Effector CD4-positive, alpha-beta T cell (primary cell): Measurements from ENCODE around the gene TP53BP1.

ENCODE experiments used
- DNase-seq: peaks from one replicate; pipeline ENCODE4 v3.0.0-alpha.2; 2020

TP53BP1 gene

GRCh38 chr15:43484455-43484854 lies 8.5 kb downstream of the TP53BP1 start:
- DNase-seq: no peak

GRCh38 chr15:43483297-43484128 lies 9.4 kb downstream of the TP53BP1 start:
- DNase-seq: no peak

GRCh38 chr15:43473885-43474284 lies 19.1 kb downstream of the TP53BP1 start:
- DNase-seq: no peak

- DNase-seq: no peak
These were observed 21.0 kb downstream of the TP53BP1 start for GRCh38 chr15:43471975-43472374.

GRCh38 chr15:43469867-43470266 lies 23.1 kb downstream of the TP53BP1 start:
- DNase-seq: no peak

GRCh38 chr15:43465100-43465499 lies 27.9 kb downstream of the TP53BP1 start:
- no peak for DNase-seq

- no peak for DNase-seq
These were observed 29.0 kb downstream of the TP53BP1 start for GRCh38 chr15:43463998-43464397.

- DNase-seq: no peak
These were observed 29.4 kb downstream of the TP53BP1 start for GRCh38 chr15:43463507-43463906.

- DNase-seq: no peak
These were observed 43.0 kb downstream of the TP53BP1 start for GRCh38 chr15:43449981-43450380.

GRCh38 chr15:43446344-43446743 lies 46.6 kb downstream of the TP53BP1 start:
- DNase-seq: no peak

- DNase-seq: no peak
These were observed 51.6 kb downstream of the TP53BP1 start for GRCh38 chr15:43441316-43441715.

- DNase-seq: no peak
These were observed 52.2 kb downstream of the TP53BP1 start for GRCh38 chr15:43440721-43441281.

GRCh38 chr15:43439268-43439667 lies 53.7 kb downstream of the TP53BP1 start:
- DNase-seq: no peak

- DNase-seq: no peak
These were observed 56.6 kb downstream of the TP53BP1 start for GRCh38 chr15:43436395-43436794.

- DNase-seq: no peak
These were observed 58.5 kb downstream of the TP53BP1 start for GRCh38 chr15:43434446-43434845.

- no peak for DNase-seq
These were observed 59.2 kb downstream of the TP53BP1 start for GRCh38 chr15:43433661-43434303.

- no peak for DNase-seq
These were observed 59.8 kb downstream of the TP53BP1 start for GRCh38 chr15:43433165-43433564.

- no peak for DNase-seq
These were observed 63.3 kb downstream of the TP53BP1 start for GRCh38 chr15:43429687-43430086.

- no peak for DNase-seq
These were observed 69.2 kb downstream of the TP53BP1 start for GRCh38 chr15:43423793-43424192.

- no peak for DNase-seq
These were observed 72.1 kb downstream of the TP53BP1 start for GRCh38 chr15:43420876-43421275.

GRCh38 chr15:43420435-43420834 lies 72.5 kb downstream of the TP53BP1 start:
- DNase-seq: no peak

GRCh38 chr15:43414196-43414595 lies 78.8 kb downstream of the TP53BP1 start:
- no peak for DNase-seq

- no peak for DNase-seq
These were observed 80.9 kb downstream of the TP53BP1 start for GRCh38 chr15:43412096-43412495.

GRCh38 chr15:43410572-43411214 lies 82.3 kb downstream of the TP53BP1 start:
- no peak for DNase-seq
